ENCODE data around the gene CATSPERB.

The CATSPERB gene

GRCh38 chr14:91660790-91661189, 71.1 kb downstream of the CATSPERB start:
- Histone ChIP-seq H3K4me3 (ENCODE audit: low read length, poor library complexity, severe bottlenecking) (no peak overlapping the region), H3K36me3 (ENCODE audit: insufficient read depth, low read length) (no peaks in the 10 kb centered on the region), H4K20me1 (ENCODE audit: insufficient read depth, low read length, poor library complexity, severe bottlenecking) (no peaks in the 10 kb centered on the region), H3K27me3 (ENCODE audit: insufficient read depth, low read length, poor library complexity, severe bottlenecking) (no peaks in the 10 kb centered on the region), H3K79me2 (ENCODE audit: insufficient read depth, low read length) (no peaks in the 10 kb centered on the region), H3F3A (ENCODE audit: low read depth) (no peaks in the 10 kb centered on the region), H3K9me3 (ENCODE audit: insufficient read depth, low read depth, low read length) (no peaks in the 10 kb centered on the region), H3K9me2 (replicated peaks; ENCODE audit: low read depth, low read length) (no peaks in the 10 kb centered on the region), H2AFZ (ENCODE audit: low read length) (no peak overlapping the region), H3K9ac (ENCODE audit: low read depth, low read length, poor library complexity, severe bottlenecking) (no peak overlapping the region), H3K4me1 (ENCODE audit: insufficient read depth, low read length, poor library complexity, severe bottlenecking) (no peaks in the 10 kb centered on the region), H3K4me2 (ENCODE audit: low read depth, low read length, poor library complexity, severe bottlenecking) (no peak overlapping the region)
- no peak for TF ChIP-seq CTCF (conservative IDR thresholded peaks at IDR 0.05; ENCODE audit: low read length)
- TF ChIP-seq EZH2phosphoT487 (IDR thresholded peaks at IDR 0.05; ENCODE audit: borderline replicate concordance), result no peak

- Histone ChIP-seq H3K79me2 (ENCODE audit: insufficient read depth, low read length) (no peaks in the 10 kb centered on the region), H3K4me3 (ENCODE audit: low read length, poor library complexity, severe bottlenecking) (no peak overlapping the region), H3K27me3 (ENCODE audit: insufficient read depth, low read length, poor library complexity, severe bottlenecking) (no peaks in the 10 kb centered on the region), H3K4me1 (ENCODE audit: insufficient read depth, low read length, poor library complexity, severe bottlenecking) (peaks cover 6% of the 10 kb centered on the region), H3K4me2 (ENCODE audit: low read depth, low read length, poor library complexity, severe bottlenecking) (no peak overlapping the region), H3K9ac (ENCODE audit: low read depth, low read length, poor library complexity, severe bottlenecking) (no peak overlapping the region), H3K36me3 (ENCODE audit: insufficient read depth, low read length) (no peaks in the 10 kb centered on the region), H3F3A (ENCODE audit: low read depth) (no peaks in the 10 kb centered on the region), H4K20me1 (ENCODE audit: insufficient read depth, low read length, poor library complexity, severe bottlenecking) (no peaks in the 10 kb centered on the region), H3K9me3 (ENCODE audit: insufficient read depth, low read depth, low read length) (no peaks in the 10 kb centered on the region), H2AFZ (ENCODE audit: low read length) (no peak overlapping the region), H3K9me2 (replicated peaks; ENCODE audit: low read depth, low read length) (no peaks in the 10 kb centered on the region)
- TF ChIP-seq EZH2phosphoT487 (IDR thresholded peaks at IDR 0.05; ENCODE audit: borderline replicate concordance), result no peak
- no peak for TF ChIP-seq CTCF (conservative IDR thresholded peaks at IDR 0.05; ENCODE audit: low read length)
Observed at GRCh38 chr14:91654836-91655235, 77.0 kb downstream of the CATSPERB start.

- Histone ChIP-seq H3K9ac (ENCODE audit: low read depth, low read length, poor library complexity, severe bottlenecking) (no peak overlapping the region), H3K4me3 (ENCODE audit: low read length, poor library complexity, severe bottlenecking) (no peak overlapping the region), H3K9me3 (ENCODE audit: insufficient read depth, low read depth, low read length) (no peaks in the 10 kb centered on the region), H3K4me2 (ENCODE audit: low read depth, low read length, poor library complexity, severe bottlenecking) (no peak overlapping the region), H2AFZ (ENCODE audit: low read length) (no peak overlapping the region), H4K20me1 (ENCODE audit: insufficient read depth, low read length, poor library complexity, severe bottlenecking) (no peaks in the 10 kb centered on the region), H3F3A (ENCODE audit: low read depth) (no peaks in the 10 kb centered on the region), H3K36me3 (ENCODE audit: insufficient read depth, low read length) (no peaks in the 10 kb centered on the region), H3K79me2 (ENCODE audit: insufficient read depth, low read length) (no peaks in the 10 kb centered on the region), H3K9me2 (replicated peaks; ENCODE audit: low read depth, low read length) (no peaks in the 10 kb centered on the region), H3K4me1 (ENCODE audit: insufficient read depth, low read length, poor library complexity, severe bottlenecking) (peaks cover 6% of the 10 kb centered on the region), H3K27me3 (ENCODE audit: insufficient read depth, low read length, poor library complexity, severe bottlenecking) (no peaks in the 10 kb centered on the region)
- TF ChIP-seq CTCF (conservative IDR thresholded peaks at IDR 0.05; ENCODE audit: low read length) (no peak), EZH2phosphoT487 (IDR thresholded peaks at IDR 0.05; ENCODE audit: borderline replicate concordance) (no peak)
Observed at GRCh38 chr14:91653451-91653850, 78.4 kb downstream of the CATSPERB start.
